ENCODE data around the gene TDRD10. TPM values are rescaled to one million over a fixed set of nuclear protein-coding genes. Genes with fewer than 3 reads are reported as not detected.
A peak's percentile ranks its signal among the peaks of the same experiment; 100 is the strongest.

Gene TDRD10, protein sequence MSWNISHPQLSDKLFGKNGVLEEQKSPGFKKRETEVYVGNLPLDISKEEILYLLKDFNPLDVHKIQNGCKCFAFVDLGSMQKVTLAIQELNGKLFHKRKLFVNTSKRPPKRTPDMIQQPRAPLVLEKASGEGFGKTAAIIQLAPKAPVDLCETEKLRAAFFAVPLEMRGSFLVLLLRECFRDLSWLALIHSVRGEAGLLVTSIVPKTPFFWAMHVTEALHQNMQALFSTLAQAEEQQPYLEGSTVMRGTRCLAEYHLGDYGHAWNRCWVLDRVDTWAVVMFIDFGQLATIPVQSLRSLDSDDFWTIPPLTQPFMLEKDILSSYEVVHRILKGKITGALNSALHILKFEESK
- 1.0 TPM for total RNA-seq

DNA sequence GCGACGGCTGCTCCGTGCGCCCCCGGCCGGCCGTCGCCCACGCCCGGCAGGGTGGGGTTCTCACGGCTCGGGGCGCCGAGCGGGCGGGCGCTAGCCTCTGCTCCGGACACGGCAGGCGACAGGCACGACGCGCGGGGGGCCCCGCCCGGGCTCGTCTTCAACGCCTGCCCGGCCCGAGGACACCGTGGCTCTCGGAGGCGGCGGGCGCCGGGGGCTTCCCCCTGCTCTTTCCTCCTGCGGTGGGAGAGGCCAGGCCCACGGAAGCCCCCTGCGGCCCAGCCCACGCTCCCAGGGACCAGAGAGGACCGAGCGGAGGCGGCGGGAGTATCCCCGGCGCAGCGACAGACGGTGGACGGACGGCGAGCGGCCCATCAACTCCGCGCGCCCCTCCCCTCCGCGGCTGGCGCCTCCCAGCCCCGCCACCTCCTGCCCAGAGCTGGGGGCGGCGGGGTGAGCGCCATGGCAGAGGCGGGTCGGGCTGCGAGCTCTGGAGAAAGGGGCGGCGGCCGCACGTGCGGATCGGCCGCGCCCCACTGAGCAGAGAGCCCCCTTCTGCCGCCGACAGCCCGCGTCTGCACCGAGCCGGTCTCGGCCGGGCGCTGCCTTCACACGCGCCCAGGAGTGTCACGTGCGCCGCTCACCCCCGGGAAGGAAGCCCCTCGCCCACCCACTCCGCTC lies at the start of gene TDRD10, which contains the start of gene SHE:
TSS of gene TDRD10 (plus strand) at position 154 of the 678 bp plus-strand sequence. CDS start 4,685 bp downstream, outside the sequence.
TSS of gene SHE (minus strand) at position 347 of the 678 bp plus-strand sequence. CDS start 386 bp downstream, outside the sequence.
- peaks cover 0 to 6% (median 4%) of the 10 kb centered on the region in 3 donors for H3K9me3 ChIP-seq (ENCODE audit: control insufficient read depth in 3 of 3, low read length in 3 of 3)
- H3K27ac ChIP-seq (ENCODE audit: low read depth, low read length), result peak within 1 kb of the TSS; percentile 51
- peaks cover 33 to 44% (median 33%) of the 10 kb centered on the region in 3 donors for H3K27me3 ChIP-seq (ENCODE audit: control insufficient read depth in 3 of 3, insufficient read depth in 3 of 3, low read length in 3 of 3)
- no peaks in the 10 kb centered on the region for H3K36me3 ChIP-seq (ENCODE audit: control insufficient read depth in 3 of 3, insufficient read depth in 3 of 3, low read length in 3 of 3)
- H3K9ac ChIP-seq (ENCODE audit: low read depth in 1 of 3, low read length in 3 of 3), result peak within 1 kb of the TSS; percentile 53 to 78 (median 70)
- H3K4me3 ChIP-seq (ENCODE audit: low read length in 3 of 3), result peak within 1 kb of the TSS; percentile 54 to 79 (median 68)
- H3K4me1 ChIP-seq (ENCODE audit: control insufficient read depth in 3 of 3, insufficient read depth in 3 of 3, low read length in 3 of 3), result peaks cover 0 to 9% (median 2%) of the 10 kb centered on the region in 3 donors

DNA sequence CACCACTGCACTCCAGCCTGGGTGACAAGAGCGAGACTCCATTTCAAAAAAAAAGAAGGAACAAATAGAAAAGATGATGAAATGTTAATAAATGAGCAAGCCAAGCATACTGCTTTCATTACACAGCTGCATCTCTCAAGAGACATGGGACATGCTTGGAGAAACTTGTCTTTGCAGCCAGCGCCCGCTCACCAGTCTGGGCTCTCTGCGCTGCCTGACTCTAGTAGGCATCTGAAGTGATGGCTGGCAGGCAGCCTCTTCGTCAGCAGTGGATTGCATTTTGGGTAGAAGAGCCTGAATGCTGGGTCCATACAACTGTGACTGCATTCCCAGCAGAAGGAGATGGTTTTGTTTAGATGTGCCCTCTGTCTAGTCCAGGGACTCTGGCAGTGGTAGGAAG lies 48.9 kb upstream of the TDRD10 start:
- H3K4me3 ChIP-seq (ENCODE audit: low read length in 3 of 3), result no peak overlapping the region
- peaks cover 39 to 64% (median 49%) of the 10 kb centered on the region in 3 donors for H3K36me3 ChIP-seq (ENCODE audit: control insufficient read depth in 3 of 3, insufficient read depth in 3 of 3, low read length in 3 of 3)
- H3K9me3 ChIP-seq (ENCODE audit: control insufficient read depth in 3 of 3, low read length in 3 of 3), result no peaks in the 10 kb centered on the region
- H3K4me1 ChIP-seq (ENCODE audit: control insufficient read depth in 3 of 3, insufficient read depth in 3 of 3, low read length in 3 of 3), result peaks cover 0 to 5% (median 3%) of the 10 kb centered on the region in 3 donors
- H3K9ac ChIP-seq (ENCODE audit: low read depth in 1 of 3, low read length in 3 of 3), result no peak overlapping the region
- no peak overlapping the region for H3K27ac ChIP-seq (ENCODE audit: low read depth, low read length)
- H3K27me3 ChIP-seq (ENCODE audit: control insufficient read depth in 3 of 3, insufficient read depth in 3 of 3, low read length in 3 of 3), result no peaks in the 10 kb centered on the region

DNA sequence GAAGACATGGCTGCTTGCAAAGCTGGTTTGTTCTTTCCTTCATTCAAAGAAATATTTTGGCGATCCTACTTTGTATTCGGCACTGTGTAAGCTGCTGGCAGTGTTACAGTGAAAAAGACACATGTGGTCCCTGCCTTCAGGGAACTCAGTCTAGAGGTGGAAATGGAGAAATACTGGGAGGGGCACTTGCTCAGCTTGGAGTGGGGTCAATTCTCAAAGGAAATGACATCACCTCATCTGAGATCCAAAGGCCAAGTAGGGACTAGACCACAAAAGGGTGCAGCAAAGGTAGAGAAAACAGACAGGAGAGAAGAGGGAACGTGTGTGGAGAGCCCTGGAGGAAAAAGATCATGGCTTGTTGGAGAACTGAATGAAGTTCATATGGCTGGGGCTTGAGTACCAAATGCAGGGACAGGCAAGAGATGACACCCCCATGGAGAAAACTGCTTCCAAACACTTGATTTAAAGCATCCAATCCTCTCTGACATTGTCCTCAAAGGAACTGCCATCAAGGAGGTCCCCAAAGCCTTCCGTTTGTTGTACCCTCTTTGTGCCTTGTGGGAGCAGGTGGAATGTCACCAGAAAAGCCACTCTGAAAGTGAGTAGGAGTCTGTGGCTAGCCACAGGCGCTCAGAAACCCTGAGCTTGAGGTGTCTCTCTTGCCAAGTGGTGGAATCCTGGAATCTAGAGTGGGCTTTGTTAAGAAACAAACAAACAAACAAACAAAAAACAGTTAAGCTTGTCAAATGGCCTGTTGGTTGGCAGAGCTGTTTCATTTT lies 48.3 kb upstream of the TDRD10 start:
- H3K9me3 ChIP-seq (ENCODE audit: control insufficient read depth in 3 of 3, low read length in 3 of 3), result no peaks in the 10 kb centered on the region
- no peak overlapping the region for H3K4me3 ChIP-seq (ENCODE audit: low read length in 3 of 3)
- H3K9ac ChIP-seq (ENCODE audit: low read depth in 1 of 3, low read length in 3 of 3), result no peak overlapping the region
- H3K4me1 ChIP-seq (ENCODE audit: control insufficient read depth in 3 of 3, insufficient read depth in 3 of 3, low read length in 3 of 3), result peaks cover 0 to 5% (median 3%) of the 10 kb centered on the region in 3 donors
- no peaks in the 10 kb centered on the region for H3K27me3 ChIP-seq (ENCODE audit: control insufficient read depth in 3 of 3, insufficient read depth in 3 of 3, low read length in 3 of 3)
- peaks cover 34 to 62% (median 45%) of the 10 kb centered on the region in 3 donors for H3K36me3 ChIP-seq (ENCODE audit: control insufficient read depth in 3 of 3, insufficient read depth in 3 of 3, low read length in 3 of 3)
- H3K27ac ChIP-seq (ENCODE audit: low read depth, low read length), result no peak overlapping the region

DNA sequence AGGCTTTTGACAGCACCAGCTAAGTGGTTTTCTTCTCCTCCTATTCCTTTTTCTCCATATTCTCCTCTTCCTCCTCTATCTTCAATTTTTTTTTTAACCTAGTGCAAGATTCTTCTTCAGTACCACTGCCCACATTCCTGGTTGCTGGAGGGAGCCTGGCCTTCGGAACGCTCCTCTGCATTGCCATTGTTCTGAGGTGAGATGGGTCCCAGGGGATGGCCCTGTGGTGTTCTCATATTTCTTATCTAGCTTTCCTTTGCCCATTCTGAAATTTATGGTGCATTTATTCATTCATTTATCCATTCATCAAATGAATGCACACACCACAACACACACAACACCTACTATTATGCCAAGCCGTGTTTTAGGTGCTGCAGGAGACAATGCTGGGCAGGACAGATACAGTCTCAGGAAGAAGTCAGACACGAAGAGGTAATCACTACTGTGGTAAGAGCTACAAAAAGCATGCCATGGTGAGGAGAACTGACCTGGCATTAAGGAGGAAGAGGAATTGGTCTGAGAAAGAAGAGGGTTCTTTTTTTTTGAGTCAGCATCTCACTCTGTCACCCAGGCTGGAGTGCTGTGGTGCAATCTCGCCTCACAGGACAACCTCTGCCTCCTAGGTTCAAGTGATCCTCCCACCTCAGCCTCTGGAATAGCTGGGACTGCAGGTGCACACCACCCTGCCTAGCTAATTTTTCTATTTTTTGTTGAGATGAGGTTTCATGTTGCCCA lies 47.5 kb upstream of the TDRD10 start:
- no peaks in the 10 kb centered on the region for H3K27me3 ChIP-seq (ENCODE audit: control insufficient read depth in 3 of 3, insufficient read depth in 3 of 3, low read length in 3 of 3)
- H3K27ac ChIP-seq (ENCODE audit: low read depth, low read length), result no peak overlapping the region
- H3K4me3 ChIP-seq (ENCODE audit: low read length in 3 of 3), result no peak overlapping the region
- no peaks in the 10 kb centered on the region for H3K9me3 ChIP-seq (ENCODE audit: control insufficient read depth in 3 of 3, low read length in 3 of 3)
- H3K36me3 ChIP-seq (ENCODE audit: control insufficient read depth in 3 of 3, insufficient read depth in 3 of 3, low read length in 3 of 3), result peaks cover 37 to 64% (median 46%) of the 10 kb centered on the region in 3 donors
- peaks cover 0 to 5% (median 3%) of the 10 kb centered on the region in 3 donors for H3K4me1 ChIP-seq (ENCODE audit: control insufficient read depth in 3 of 3, insufficient read depth in 3 of 3, low read length in 3 of 3)
- H3K9ac ChIP-seq (ENCODE audit: low read depth in 1 of 3, low read length in 3 of 3), result peak overlapping the region in 1 of 3 donors; percentile 16

DNA sequence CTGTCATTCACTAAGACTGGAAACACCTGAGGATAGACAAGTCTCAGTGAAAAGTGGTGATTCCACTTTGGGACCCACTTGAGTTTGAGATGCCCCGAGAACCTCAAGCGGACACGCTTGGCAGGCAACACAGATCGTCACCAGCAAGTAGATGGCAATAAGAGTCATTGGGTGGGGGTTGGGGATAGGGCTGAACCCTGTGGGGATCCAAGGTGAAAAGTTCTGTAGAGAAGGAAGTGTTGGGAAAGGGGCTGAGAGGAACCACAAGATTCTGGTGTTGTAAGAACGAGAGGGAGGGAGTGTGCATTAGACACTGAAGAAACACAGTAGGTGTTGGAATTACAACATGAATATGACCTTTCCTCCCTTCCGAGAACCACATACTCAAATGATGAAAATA lies 45.4 kb upstream of the TDRD10 start:
- H3K36me3 ChIP-seq (ENCODE audit: control insufficient read depth in 3 of 3, insufficient read depth in 3 of 3, low read length in 3 of 3), result peaks cover 31 to 54% (median 35%) of the 10 kb centered on the region in 3 donors

DNA sequence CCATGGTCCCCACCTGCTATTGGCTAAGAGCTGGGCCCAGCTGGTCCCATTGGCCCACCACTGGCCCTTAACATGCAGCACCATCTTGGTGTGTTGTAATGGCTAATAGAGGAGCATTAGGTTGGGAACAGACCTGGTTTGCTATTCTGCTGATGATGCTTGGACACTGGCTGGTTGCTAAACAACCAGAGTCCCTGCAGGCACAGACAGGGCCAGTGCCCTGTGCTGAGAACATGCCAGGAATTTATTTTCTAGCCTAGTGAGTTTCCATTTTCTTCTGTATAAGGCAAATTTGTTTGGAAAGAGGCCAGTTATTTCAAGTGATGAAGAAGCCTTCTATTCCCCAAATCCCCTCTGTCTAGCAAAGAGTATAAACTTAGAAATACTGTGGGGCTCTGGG lies 42.9 kb upstream of the TDRD10 start:
- no peaks in the 10 kb centered on the region for H3K9me3 ChIP-seq (ENCODE audit: control insufficient read depth in 3 of 3, low read length in 3 of 3)
- H3K27ac ChIP-seq (ENCODE audit: low read depth, low read length), result no peak overlapping the region
- H3K4me1 ChIP-seq (ENCODE audit: control insufficient read depth in 3 of 3, insufficient read depth in 3 of 3, low read length in 3 of 3), result peaks cover 0 to 7% (median 5%) of the 10 kb centered on the region in 3 donors
- H3K4me3 ChIP-seq (ENCODE audit: low read length in 3 of 3), result no peak overlapping the region
- H3K9ac ChIP-seq (ENCODE audit: low read depth in 1 of 3, low read length in 3 of 3), result no peak overlapping the region
- no peaks in the 10 kb centered on the region for H3K27me3 ChIP-seq (ENCODE audit: control insufficient read depth in 3 of 3, insufficient read depth in 3 of 3, low read length in 3 of 3)
- H3K36me3 ChIP-seq (ENCODE audit: control insufficient read depth in 3 of 3, insufficient read depth in 3 of 3, low read length in 3 of 3), result peaks cover 24 to 37% (median 29%) of the 10 kb centered on the region in 3 donors

More for the DNA sequence above, 45.4 kb upstream of the TDRD10 start:
- no peaks in the 10 kb centered on the region for H3K27me3 ChIP-seq (ENCODE audit: control insufficient read depth in 3 of 3, insufficient read depth in 3 of 3, low read length in 3 of 3)
- H3K9ac ChIP-seq (ENCODE audit: low read depth in 1 of 3, low read length in 3 of 3), result no peak overlapping the region
- no peak overlapping the region for H3K27ac ChIP-seq (ENCODE audit: low read depth, low read length)
- H3K4me3 ChIP-seq (ENCODE audit: low read length in 3 of 3), result no peak overlapping the region
- peaks cover 0 to 5% (median 3%) of the 10 kb centered on the region in 3 donors for H3K4me1 ChIP-seq (ENCODE audit: control insufficient read depth in 3 of 3, insufficient read depth in 3 of 3, low read length in 3 of 3)
- no peaks in the 10 kb centered on the region for H3K9me3 ChIP-seq (ENCODE audit: control insufficient read depth in 3 of 3, low read length in 3 of 3)

DNA sequence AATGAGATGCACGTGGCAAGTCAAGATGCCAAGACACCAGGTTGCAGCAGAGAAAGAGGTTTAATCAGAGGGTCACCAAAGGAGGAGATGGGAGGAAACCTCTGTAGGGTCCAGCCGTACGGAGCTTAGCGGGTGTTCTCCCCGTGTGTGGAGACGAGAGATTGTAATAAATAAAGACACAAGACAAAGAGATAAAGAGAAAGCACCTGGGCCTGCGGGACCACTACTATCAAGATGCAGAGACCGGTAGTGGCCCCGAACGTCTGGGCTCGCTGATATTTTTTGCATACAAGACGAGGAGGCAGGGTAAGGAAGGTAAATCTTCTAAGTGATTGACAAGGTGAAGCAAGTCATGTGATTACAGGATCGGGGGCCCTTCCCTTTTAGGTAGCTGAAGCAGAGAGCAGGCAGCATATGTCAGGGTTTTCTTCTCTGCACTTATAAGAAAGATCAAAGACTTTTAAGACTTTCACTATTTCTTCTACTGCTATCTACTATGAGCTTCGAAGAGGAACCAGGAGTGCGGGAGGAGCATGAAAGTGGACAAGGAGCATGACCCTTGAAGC lies 41.2 kb upstream of the TDRD10 start:
- Histone ChIP-seq H3K9me3 (ENCODE audit: control insufficient read depth in 3 of 3, low read length in 3 of 3) (no peaks in the 10 kb centered on the region), H3K36me3 (ENCODE audit: control insufficient read depth in 3 of 3, insufficient read depth in 3 of 3, low read length in 3 of 3) (peaks cover 20 to 37% (median 29%) of the 10 kb centered on the region in 3 donors)

DNA sequence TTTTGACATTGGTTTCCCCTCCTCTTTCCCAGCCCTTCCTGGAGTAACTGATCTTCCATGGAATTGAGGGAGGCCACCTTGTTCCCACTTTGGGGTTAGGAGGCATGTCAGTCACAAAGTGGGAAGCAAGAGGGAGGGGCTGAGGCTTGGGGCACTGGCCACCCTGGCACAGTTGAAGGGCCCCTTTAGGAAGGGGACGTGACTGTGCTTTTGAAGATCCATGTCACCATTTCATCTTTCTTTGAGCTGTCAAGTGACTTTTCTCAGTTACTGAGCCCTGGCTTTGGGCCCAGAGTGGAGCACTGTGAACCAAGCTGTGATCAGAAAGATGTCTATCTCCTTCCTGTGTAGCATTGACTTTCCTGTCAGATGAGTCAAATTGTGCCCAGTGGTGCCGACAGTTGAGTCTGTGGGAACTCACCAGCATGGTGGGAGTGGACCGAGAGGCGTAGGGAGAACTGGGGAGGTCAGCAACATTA lies 38.5 kb upstream of the TDRD10 start:
- no peaks in the 10 kb centered on the region for H3K27me3 ChIP-seq (ENCODE audit: control insufficient read depth in 3 of 3, insufficient read depth in 3 of 3, low read length in 3 of 3)
- H3K9me3 ChIP-seq (ENCODE audit: control insufficient read depth in 3 of 3, low read length in 3 of 3), result no peaks in the 10 kb centered on the region
- H3K4me3 ChIP-seq (ENCODE audit: low read length in 3 of 3), result no peak overlapping the region
- peaks cover 14 to 42% (median 21%) of the 10 kb centered on the region in 3 donors for H3K36me3 ChIP-seq (ENCODE audit: control insufficient read depth in 3 of 3, insufficient read depth in 3 of 3, low read length in 3 of 3)
- H3K27ac ChIP-seq (ENCODE audit: low read depth, low read length), result peak overlapping the region; percentile 55
- peaks cover 0 to 12% (median 8%) of the 10 kb centered on the region in 3 donors for H3K4me1 ChIP-seq (ENCODE audit: control insufficient read depth in 3 of 3, insufficient read depth in 3 of 3, low read length in 3 of 3)
- no peak overlapping the region for H3K9ac ChIP-seq (ENCODE audit: low read depth in 1 of 3, low read length in 3 of 3)

More for the DNA sequence above, 41.2 kb upstream of the TDRD10 start:
- H3K9ac ChIP-seq (ENCODE audit: low read depth in 1 of 3, low read length in 3 of 3), result no peak overlapping the region
- H3K27ac ChIP-seq (ENCODE audit: low read depth, low read length), result no peak overlapping the region
- no peak overlapping the region for H3K4me3 ChIP-seq (ENCODE audit: low read length in 3 of 3)
- H3K27me3 ChIP-seq (ENCODE audit: control insufficient read depth in 3 of 3, insufficient read depth in 3 of 3, low read length in 3 of 3), result no peaks in the 10 kb centered on the region
- H3K4me1 ChIP-seq (ENCODE audit: control insufficient read depth in 3 of 3, insufficient read depth in 3 of 3, low read length in 3 of 3), result peaks cover 0 to 7% (median 5%) of the 10 kb centered on the region in 3 donors
